Naive thymus-derived CD4-positive, alpha-beta T cell (primary cell): ENCODE measurements around the gene SLC6A3. TPM values are rescaled to one million over a fixed set of nuclear protein-coding genes. Genes with fewer than 3 reads are reported as not detected.

Experiments used
- ATAC-seq: fragments of 150-1000 bp; cut with Tn5 transposase; 2 replicates; pipeline ENCODE4 v1.10.0; 2021; ENCODE audit warnings: mild to moderate bottlenecking, moderate library complexity
- CTCF ChIA-PET: fragments of 350-600 bp; sonication (Branson Sonifier 250); formaldehyde crosslinking; loops from one replicate; lab custom pipeline; 2021; ENCODE audit warnings: antibody characterized with exemption; lab: Charles Lee
- POLR2A ChIA-PET: fragments of 350-600 bp; sonication (Branson Sonifier 250); formaldehyde crosslinking; loops from one replicate; lab custom pipeline; 2021; ENCODE audit warnings: antibody characterized with exemption, inconsistent platforms; lab: Charles Lee
- DNase-seq, 9 donors: peaks; one replicate each; pipeline versions ENCODE4 v3.0.0 to v3.0.0-alpha.2; 2020 to 2022; ENCODE audit warnings: mixed read lengths in 1 of 9
- H3K27ac ChIP-seq: one replicate; pipeline ENCODE4 v1.7.0; 2013; ENCODE audit warnings: mild to moderate bottlenecking, low read depth, low read length, moderate library complexity
- H3K27me3 ChIP-seq, 2 donors: one replicate each; pipeline ENCODE4 v1.7.0; 2013; ENCODE audit warnings: low read length in 2 of 2, mild to moderate bottlenecking in 2 of 2, moderate library complexity in 2 of 2; ENCODE audit not compliant: control insufficient read depth in 2 of 2, insufficient read depth in 2 of 2
- H3K36me3 ChIP-seq, 3 experiments: 1 replicate in 2 of 3; 2 replicates in 1 of 3; pipeline ENCODE4 v1.7.0; 2013; ENCODE audit warnings: low read length in 3 of 3, mild to moderate bottlenecking in 3 of 3, moderate library complexity in 1 of 3; ENCODE audit not compliant: insufficient read depth in 3 of 3, control insufficient read depth in 2 of 3
- H3K4me1 ChIP-seq, 2 donors: one replicate each; pipeline ENCODE4 v1.7.0; 2013; ENCODE audit warnings: low read length in 2 of 2, mild to moderate bottlenecking in 2 of 2, moderate library complexity in 1 of 2; ENCODE audit not compliant: control insufficient read depth in 2 of 2, insufficient read depth in 2 of 2
- H3K4me3 ChIP-seq: 2 replicates; pipeline ENCODE4 v1.7.0; 2013; ENCODE audit warnings: mild to moderate bottlenecking, low read length
- H3K9me3 ChIP-seq, 3 experiments: 1 replicate in 2 of 3; 2 replicates in 1 of 3; pipeline ENCODE4 v1.7.0; 2013; ENCODE audit warnings: low read length in 3 of 3; ENCODE audit not compliant: control insufficient read depth in 2 of 3
- H3K27ac Mint-ChIP-seq, 9 donors: one replicate each; pipeline ENCODE4 v1.8.0; 2020 to 2022; ENCODE audit warnings: mixed read lengths in 9 of 9, mild to moderate bottlenecking in 8 of 9, moderate library complexity in 5 of 9, inconsistent platforms in 2 of 9
- H3K27me3 Mint-ChIP-seq, 5 donors: one replicate each; pipeline ENCODE4 v1.8.0; 2021 to 2022; ENCODE audit warnings: mixed read lengths in 5 of 5, mild to moderate bottlenecking in 1 of 5
- H3K36me3 Mint-ChIP-seq, 5 donors: one replicate each; pipeline ENCODE4 v1.8.0; 2020 to 2022; ENCODE audit warnings: mixed read lengths in 5 of 5, mild to moderate bottlenecking in 3 of 5, inconsistent platforms in 1 of 5
- H3K4me1 Mint-ChIP-seq, 7 donors: one replicate each; pipeline ENCODE4 v1.8.0; 2020 to 2022; ENCODE audit warnings: mixed read lengths in 7 of 7, mild to moderate bottlenecking in 3 of 7, inconsistent platforms in 1 of 7
- H3K4me3 Mint-ChIP-seq, 10 donors: one replicate each; pipeline ENCODE4 v1.8.0; 2020 to 2022; ENCODE audit warnings: mild to moderate bottlenecking in 10 of 10, mixed read lengths in 10 of 10, moderate library complexity in 6 of 10, inconsistent platforms in 2 of 10
- H3K9me3 Mint-ChIP-seq, 11 donors: one replicate each; pipeline ENCODE4 v1.8.0; 2020 to 2022; ENCODE audit warnings: mixed read lengths in 11 of 11, mild to moderate bottlenecking in 4 of 11, inconsistent platforms in 1 of 11, moderate library complexity in 1 of 11
- intact Hi-C, 2 donors: fragments of 100-400 bp; cut with micrococcal nuclease; formaldehyde crosslinking; loops; one replicate each; pipeline ENCODE4 v1.15.1; 2023
- polyA plus RNA-seq, 2 donors: library from polyadenylated mRNA; unstranded; fragments of 300-500 nt; fragmentation: Illumina TruSeq; gene quantifications; one replicate each; pipeline ENCODE4 v1.2.3, GENCODE V29; 2021
- total RNA-seq, 6 experiments: library from RNA in 5 of 6; stranded (reverse) in 5 of 6; gene quantifications; 1 replicate in 5 of 6; 2 replicates in 1 of 6; pipeline ENCODE4 v1.2.3 and lab custom pipeline; 2021 to 2026

SLC6A3 gene
- total and polyA plus RNA-seq, 7 experiments from 2014 or later = 0.07 TPM; not detected in 6

GRCh38 chr5:1400936-1401335 is 44.3 kb downstream of the SLC6A3 start:
- Mint-ChIP-seq H3K4me3 (no peak overlapping the region), H3K4me1 (no peaks in the 10 kb centered on the region), H3K36me3 (no peaks in the 10 kb centered on the region), H3K27ac (no peak overlapping the region), H3K27me3 (peaks cover 7 to 35% (median 14%) of the 10 kb centered on the region in 5 donors), H3K9me3 (peaks cover 0 to 5% (median 0%) of the 10 kb centered on the region in 11 donors)
- Histone ChIP-seq H3K36me3 (no peaks in the 10 kb centered on the region), H3K27me3 (no peaks in the 10 kb centered on the region), H3K9me3 (no peaks in the 10 kb centered on the region), H3K27ac (no peak overlapping the region), H3K4me1 (no peaks in the 10 kb centered on the region), H3K4me3 (no peak overlapping the region)
- ChIA-PET CTCF (no interaction called here), POLR2A (no interaction called here)
- intact Hi-C loops = no loop called here
- ATAC-seq (no peak), DNase-seq (no peak)

GRCh38 chr5:1400211-1400855 is 44.9 kb downstream of the SLC6A3 start:
- Histone ChIP-seq H3K36me3 (no peaks in the 10 kb centered on the region), H3K9me3 (no peaks in the 10 kb centered on the region), H3K27me3 (peaks cover 0 to 3% of the 10 kb centered on the region in 2 donors), H3K27ac (no peak overlapping the region), H3K4me3 (no peak overlapping the region), H3K4me1 (no peaks in the 10 kb centered on the region)
- CTCF ChIA-PET = no interaction called here
- POLR2A ChIA-PET = no interaction called here
- Mint-ChIP-seq H3K9me3 (peaks cover 0 to 5% (median 0%) of the 10 kb centered on the region in 11 donors), H3K27me3 (peaks cover 10 to 38% (median 18%) of the 10 kb centered on the region in 5 donors), H3K4me1 (no peaks in the 10 kb centered on the region), H3K36me3 (no peaks in the 10 kb centered on the region), H3K27ac (no peak overlapping the region), H3K4me3 (no peak overlapping the region)
- ATAC-seq (no peak), DNase-seq (no peak)
- intact Hi-C loops = no loop called here

- Histone ChIP-seq H3K27ac (no peak overlapping the region), H3K36me3 (no peaks in the 10 kb centered on the region), H3K4me3 (no peak overlapping the region), H3K27me3 (peaks cover 0 to 3% of the 10 kb centered on the region in 2 donors), H3K9me3 (no peaks in the 10 kb centered on the region), H3K4me1 (no peaks in the 10 kb centered on the region)
- ATAC-seq = no peak
- Mint-ChIP-seq H3K4me1 (no peaks in the 10 kb centered on the region), H3K27me3 (peaks cover 10 to 42% (median 21%) of the 10 kb centered on the region in 5 donors), H3K27ac (no peak overlapping the region), H3K36me3 (no peaks in the 10 kb centered on the region), H3K9me3 (peaks cover 0 to 5% (median 0%) of the 10 kb centered on the region in 11 donors), H3K4me3 (no peak overlapping the region)
- ChIA-PET POLR2A (no interaction called here), CTCF (no interaction called here)
- intact Hi-C loops = no loop called here
- DNase-seq = no peak
Measured at GRCh38 chr5:1399737-1400136, 45.5 kb downstream of the SLC6A3 start.

- Histone ChIP-seq H3K4me1 (no peaks in the 10 kb centered on the region), H3K9me3 (no peaks in the 10 kb centered on the region), H3K27ac (no peak overlapping the region), H3K27me3 (peaks cover 0 to 3% of the 10 kb centered on the region in 2 donors), H3K4me3 (no peak overlapping the region), H3K36me3 (no peaks in the 10 kb centered on the region)
- ATAC-seq (no peak), DNase-seq (no peak)
- H3K9me3 Mint-ChIP-seq = peaks cover 0 to 5% (median 0%) of the 10 kb centered on the region in 11 donors
- H3K27ac Mint-ChIP-seq = no peak overlapping the region
- H3K4me3 Mint-ChIP-seq = no peak overlapping the region
- peaks cover 10 to 55% (median 21%) of the 10 kb centered on the region in 5 donors for H3K27me3 Mint-ChIP-seq
- POLR2A ChIA-PET = interaction anchor here (1.8 kb wide), 1 partner anchor 9 kb away, joined by 6 read pairs; no protein-coding TSS in a partner anchor
- CTCF ChIA-PET = no interaction called here
- intact Hi-C loops = no loop called here
- H3K4me1 Mint-ChIP-seq = no peaks in the 10 kb centered on the region
- H3K36me3 Mint-ChIP-seq = no peaks in the 10 kb centered on the region
Measured at GRCh38 chr5:1396293-1396816, 48.9 kb downstream of the SLC6A3 start.

GRCh38 chr5:1394881-1395860 is 50.1 kb downstream of the SLC6A3 start:
- Histone ChIP-seq H3K4me1 (no peaks in the 10 kb centered on the region), H3K9me3 (no peaks in the 10 kb centered on the region), H3K27me3 (peaks cover 0 to 3% of the 10 kb centered on the region in 2 donors), H3K36me3 (no peaks in the 10 kb centered on the region), H3K4me3 (no peak overlapping the region), H3K27ac (no peak overlapping the region)
- ChIA-PET POLR2A (interaction anchor here (0.8 to 1.8 kb wide), 2 partner anchors 8 to 10 kb away, joined by 3 to 6 read pairs; no protein-coding TSS in a partner anchor), CTCF (no interaction called here)
- H3K4me1 Mint-ChIP-seq = no peaks in the 10 kb centered on the region
- H3K36me3 Mint-ChIP-seq = no peaks in the 10 kb centered on the region
- H3K4me3 Mint-ChIP-seq = no peak overlapping the region
- H3K27me3 Mint-ChIP-seq = peaks cover 10 to 50% (median 21%) of the 10 kb centered on the region in 5 donors
- no peak for DNase-seq
- no peak for ATAC-seq
- peak overlapping the region in 1 of 9 donors; percentile 10 for H3K27ac Mint-ChIP-seq
- H3K9me3 Mint-ChIP-seq = peaks cover 0 to 5% (median 0%) of the 10 kb centered on the region in 11 donors
- intact Hi-C loops = no loop called here

GRCh38 chr5:1393571-1394501 is 51.4 kb downstream of the SLC6A3 start:
- no peak overlapping the region for H3K4me3 Mint-ChIP-seq
- no peak overlapping the region for H3K27ac Mint-ChIP-seq
- no peaks in the 10 kb centered on the region for H3K36me3 Mint-ChIP-seq
- peaks cover 0 to 3% of the 10 kb centered on the region in 2 donors for H3K27me3 ChIP-seq
- intact Hi-C loops = no loop called here
- H3K36me3 ChIP-seq = no peaks in the 10 kb centered on the region
- no peak overlapping the region for H3K4me3 ChIP-seq
- H3K27ac ChIP-seq = no peak overlapping the region
- no peaks in the 10 kb centered on the region for H3K9me3 ChIP-seq
- no peaks in the 10 kb centered on the region for H3K4me1 ChIP-seq
- peaks cover 11 to 45% (median 16%) of the 10 kb centered on the region in 5 donors for H3K27me3 Mint-ChIP-seq
- no peak for DNase-seq
- H3K9me3 Mint-ChIP-seq = peaks cover 0 to 3% (median 0%) of the 10 kb centered on the region in 11 donors
- no peak for ATAC-seq
- CTCF ChIA-PET = no interaction called here
- H3K4me1 Mint-ChIP-seq = peaks cover 0 to 4% (median 0%) of the 10 kb centered on the region in 7 donors
- POLR2A ChIA-PET = no interaction called here
